Stimulated activated CD8-positive, alpha-beta memory T cell treated with anti-CD3 and anti-CD28 coated beads, Interleukin-15, amount 100 ng/mL, for 4 hours (primary cell): ENCODE measurements around the gene CMTM8.
A peak's percentile ranks its signal among the peaks of the same experiment; 100 is the strongest.
"Not testable (repeated sequence)": the region's sequence is repeated elsewhere in the genome, so short reads cannot be mapped to it uniquely, and the experiment has no call there.

Experiments used
- DNase-seq, 2 donors: peaks; one replicate each; pipeline ENCODE4 v3.0.0-alpha.2; 2020; ENCODE audit warnings: low read depth in 2 of 2

CMTM8 gene

GRCh38 chr3:32228743-32229142, 9.7 kb upstream of the CMTM8 start:
- DNase-seq, result not testable (repeated sequence)

DNA sequence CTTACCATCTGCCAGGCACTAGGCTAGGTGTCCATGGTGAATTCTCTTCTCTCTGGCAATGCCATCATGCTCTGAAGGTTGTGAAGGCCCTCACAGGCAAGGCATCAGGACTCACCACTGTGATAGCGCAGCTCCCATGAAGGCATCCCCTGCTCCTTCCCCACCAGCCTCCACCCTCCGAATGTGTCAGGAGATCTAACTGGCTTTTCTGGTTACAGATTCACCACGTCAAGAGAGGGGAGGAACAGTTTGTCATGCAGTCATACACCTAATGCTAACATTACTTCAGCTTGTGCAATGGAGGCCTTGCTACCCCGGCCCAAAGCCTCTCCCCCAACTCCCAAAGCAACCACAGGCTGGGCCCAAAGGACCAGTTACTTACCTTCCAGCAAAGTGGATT, 8.9 kb upstream of the CMTM8 start:
- DNase-seq, result no peak

DNA sequence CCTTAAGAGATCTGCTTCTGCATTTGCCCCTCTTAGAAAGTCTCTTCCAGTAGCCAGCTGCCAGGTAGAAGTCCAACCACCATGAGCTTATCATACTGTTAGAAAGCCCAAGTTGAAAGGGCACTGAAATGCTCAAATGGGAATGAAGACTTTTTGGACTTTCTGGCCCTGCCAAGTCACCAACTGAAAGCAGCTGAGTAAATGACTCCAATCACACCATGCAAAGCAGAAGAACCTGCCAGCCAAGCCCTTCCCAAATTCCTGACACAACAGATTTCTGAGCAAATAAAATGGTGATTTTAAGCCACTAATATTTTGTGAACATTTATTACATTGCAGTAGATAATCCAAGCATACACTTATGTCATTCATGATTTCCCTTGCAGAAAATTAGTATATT, 2.1 kb upstream of the CMTM8 start:
- no peak for DNase-seq

DNA sequence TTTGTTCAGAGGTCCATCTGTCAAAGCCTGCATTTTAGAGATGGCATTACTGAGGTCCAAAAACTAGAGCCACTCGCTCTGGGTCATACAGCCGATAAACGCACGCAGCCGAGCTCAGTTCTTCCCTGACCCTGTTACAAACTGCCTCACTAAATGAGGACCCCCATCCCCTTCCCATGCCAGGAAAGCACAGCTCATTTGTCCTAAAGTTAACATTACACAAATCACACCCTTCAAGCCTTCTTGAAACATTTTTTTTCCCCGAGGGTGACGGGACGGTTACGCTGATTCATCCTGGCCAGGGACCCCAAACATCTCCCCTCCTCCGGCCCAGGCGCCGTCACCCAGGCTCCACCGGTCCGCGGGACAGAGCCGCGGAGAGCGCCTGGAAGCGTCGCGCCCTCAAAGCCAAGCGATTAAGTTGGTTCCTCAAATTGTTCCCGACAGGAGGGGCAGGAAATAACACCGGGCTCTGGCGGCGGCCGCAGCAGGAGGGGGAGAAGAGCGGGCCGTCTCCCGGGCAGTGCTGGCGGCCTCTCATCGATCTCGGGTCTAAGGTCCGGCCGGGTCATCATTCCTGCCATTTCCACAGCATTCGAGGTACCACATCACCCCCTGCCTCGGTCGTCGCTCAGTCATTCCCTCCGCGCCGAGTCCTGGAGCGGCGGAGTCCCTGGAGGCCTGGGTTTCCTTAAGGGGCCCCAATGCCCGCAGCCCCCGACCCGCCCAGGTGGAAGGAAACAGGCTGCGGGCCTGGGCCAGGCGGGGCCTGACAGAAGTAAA, 619 bp upstream of the CMTM8 start:
- no peak for DNase-seq

- DNase-seq, result no peak
Observed at GRCh38 chr3:32239307-32240158, 1.1 kb downstream of the CMTM8 start.

- peak in 1 of 2 donors; percentile 24 for DNase-seq
Observed at GRCh38 chr3:32240159-32240545, 1.7 kb downstream of the CMTM8 start.

DNA sequence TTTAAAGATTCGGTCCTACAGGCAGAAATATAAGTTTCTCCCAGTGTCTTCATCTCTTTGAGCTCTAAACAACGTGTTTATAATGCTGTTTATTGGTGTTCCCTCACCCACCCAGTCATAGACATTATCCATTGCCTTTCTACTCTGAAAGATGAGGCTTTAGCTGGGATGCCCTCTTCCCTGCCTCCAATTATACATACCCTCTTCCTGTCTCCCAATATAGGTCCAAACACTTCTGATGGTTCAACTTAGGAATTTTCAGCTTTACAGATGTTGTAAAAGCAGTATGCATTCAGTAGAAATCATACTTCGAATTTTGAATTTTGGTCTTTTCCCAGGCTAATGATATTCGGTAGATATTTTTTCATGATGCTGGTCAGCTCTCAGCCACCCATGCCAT, 2.6 kb downstream of the CMTM8 start:
- DNase-seq, result no peak

DNA sequence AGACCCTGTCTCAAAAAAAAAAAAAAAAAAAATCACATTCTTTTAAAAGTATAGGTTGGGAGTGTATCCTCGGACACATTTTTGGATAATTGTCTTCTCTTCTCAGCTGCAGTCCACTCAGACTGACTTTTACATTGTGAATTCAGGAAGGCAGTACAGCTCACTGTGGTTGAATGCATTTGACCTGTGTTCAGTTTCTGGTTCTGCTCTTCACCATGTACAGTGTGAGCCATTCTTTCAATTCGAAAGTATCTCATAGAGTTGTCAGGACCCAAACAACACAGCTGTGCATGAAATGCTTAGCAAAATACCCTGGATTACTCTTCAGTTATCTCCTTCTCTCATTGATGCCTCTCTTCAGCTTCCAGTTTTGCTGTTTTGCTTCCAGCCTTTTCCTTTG, 5.0 kb downstream of the CMTM8 start:
- DNase-seq, result no peak

DNA sequence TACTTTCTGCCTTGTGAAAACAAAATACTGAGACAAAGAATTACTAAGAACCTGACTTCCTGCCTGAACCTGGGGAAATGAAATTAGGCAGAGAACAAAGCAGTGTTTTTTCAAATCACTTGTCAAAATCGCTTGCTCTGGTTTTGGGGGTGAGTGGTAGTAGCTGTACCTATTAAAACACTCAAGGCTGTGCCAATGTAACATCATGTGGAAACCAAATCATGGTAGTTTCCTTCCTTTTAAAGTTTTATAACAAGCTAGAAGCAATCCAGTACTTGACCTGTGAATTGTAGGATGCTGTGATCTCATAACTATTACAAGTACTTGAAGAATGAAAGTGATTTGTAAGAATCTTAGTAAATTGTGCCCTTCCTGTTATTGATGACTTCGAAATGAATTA, 6.7 kb downstream of the CMTM8 start:
- DNase-seq, result no peak

- no peak for DNase-seq
Observed at GRCh38 chr3:32246079-32246675, 7.7 kb downstream of the CMTM8 start.

GRCh38 chr3:32249184-32249782, 10.8 kb downstream of the CMTM8 start:
- DNase-seq, result no peak

- no peak for DNase-seq
Observed at GRCh38 chr3:32254268-32254667, 15.8 kb downstream of the CMTM8 start.

- no peak for DNase-seq
Observed at GRCh38 chr3:32255345-32255744, 16.9 kb downstream of the CMTM8 start.

DNA sequence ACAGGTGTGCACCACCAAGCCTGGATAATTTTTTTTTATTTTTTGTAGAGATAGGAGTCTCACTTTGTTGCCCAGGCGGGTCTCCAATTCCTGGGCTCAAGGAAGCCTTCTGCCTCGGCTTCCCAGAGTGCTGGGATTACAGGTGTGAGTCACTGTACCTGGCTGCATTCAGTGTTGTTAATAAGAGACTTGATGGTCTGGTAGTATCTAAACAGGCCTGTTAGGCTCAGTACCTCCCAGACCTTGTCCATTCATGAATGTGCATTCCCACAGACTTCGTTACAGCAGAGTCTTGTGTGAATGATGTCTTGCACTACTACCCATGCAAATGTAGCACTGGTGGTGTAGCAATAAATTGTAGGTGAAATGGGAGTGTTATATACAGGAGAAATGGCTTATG, 17.7 kb downstream of the CMTM8 start:
- DNase-seq, result no peak

DNA sequence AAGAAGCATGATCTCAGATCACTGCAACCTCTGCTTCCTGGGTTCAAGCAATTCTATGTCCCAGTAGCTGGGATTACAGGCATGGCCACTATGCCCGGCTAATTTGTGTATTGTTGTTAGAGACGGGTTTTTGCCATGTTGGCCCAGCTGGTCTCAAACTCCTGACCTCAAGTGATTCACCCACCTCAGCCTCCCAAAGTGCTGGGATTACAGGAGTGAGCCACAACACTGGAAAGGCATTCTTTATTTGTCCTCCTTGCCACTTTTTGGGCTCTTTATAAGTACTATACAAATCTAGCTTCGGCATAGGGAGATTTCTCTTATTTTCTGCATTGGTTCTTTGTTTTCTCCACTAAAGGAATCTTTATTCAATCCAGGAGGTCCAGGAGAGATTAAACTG, 18.6 kb downstream of the CMTM8 start:
- no peak for DNase-seq

GRCh38 chr3:32257641-32258438, 19.4 kb downstream of the CMTM8 start:
- no peak for DNase-seq

DNA sequence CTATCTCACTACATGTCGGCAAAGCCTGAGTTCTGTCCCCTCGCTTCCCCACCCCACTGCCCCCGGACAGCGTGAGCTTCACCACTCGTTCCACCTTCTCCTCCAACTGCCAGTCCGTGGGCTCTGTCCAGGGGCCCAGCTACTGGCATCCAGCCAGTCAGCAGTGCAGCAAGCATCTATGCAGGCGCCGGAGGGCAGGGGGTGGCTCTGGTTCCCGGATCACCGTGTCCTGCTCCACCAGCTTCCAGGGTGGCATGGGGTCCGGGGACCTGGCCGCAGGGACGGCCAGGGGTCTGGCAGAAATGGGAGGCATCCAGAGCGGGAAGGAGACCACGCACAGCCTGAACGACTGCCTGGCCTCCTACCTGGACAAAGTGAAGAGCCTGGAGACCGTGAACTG, 20.4 kb downstream of the CMTM8 start:
- DNase-seq, result no peak

- no peak for DNase-seq
Observed at GRCh38 chr3:32261545-32261944, 23.1 kb downstream of the CMTM8 start.

- no peak for DNase-seq
Observed at GRCh38 chr3:32262201-32262600, 23.7 kb downstream of the CMTM8 start.

DNA sequence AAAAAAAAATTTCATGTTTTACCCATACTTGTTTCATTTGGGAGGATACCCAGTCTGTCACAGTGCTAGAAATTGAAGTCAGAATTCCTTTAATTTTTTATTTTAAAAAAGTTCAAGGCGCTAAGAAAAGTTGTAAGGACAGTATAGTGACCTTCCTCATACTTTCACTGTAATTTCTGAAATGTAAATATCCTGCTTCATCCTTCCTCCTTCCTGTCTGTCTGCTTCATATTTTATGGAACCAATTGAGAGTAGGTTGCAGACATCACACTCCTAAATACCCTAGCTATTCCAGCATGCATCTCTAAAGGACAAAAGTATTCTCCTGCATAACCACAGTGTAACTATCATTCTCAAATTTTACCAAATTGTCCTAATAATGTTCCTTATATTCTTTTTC, 35.8 kb downstream of the CMTM8 start:
- DNase-seq, result no peak

GRCh38 chr3:32275506-32275905, 37.0 kb downstream of the CMTM8 start:
- no peak for DNase-seq
